Common myeloid progenitor, CD34-positive (primary cell): Measurements from ENCODE around the gene ALG9.

Source experiments
- CTCF ChIA-PET: fragments of 350-600 bp; sonication (Branson Sonifier 250); formaldehyde crosslinking; loops from one replicate; lab custom pipeline; 2021; ENCODE audit warnings: antibody characterized with exemption; lab: Charles Lee
- POLR2A ChIA-PET: fragments of 350-600 bp; sonication (Branson Sonifier 250); formaldehyde crosslinking; loops from one replicate; lab custom pipeline; 2021; ENCODE audit warnings: antibody characterized with exemption; lab: Charles Lee
- DNase-seq, 3 donors: peaks; one replicate each; pipeline versions ENCODE4 v3.0.0 to v3.0.0-alpha.2; 2013
- H3K27ac ChIP-seq, 2 experiments: 1 replicate in 1 of 2; 2 replicates in 1 of 2; pipeline ENCODE4 v1.7.0; 2013; ENCODE audit warnings: inconsistent platforms in 2 of 2, low read length in 2 of 2, mild to moderate bottlenecking in 2 of 2, low read depth in 1 of 2, moderate library complexity in 1 of 2; ENCODE audit not compliant: severe bottlenecking in 2 of 2, insufficient read depth in 1 of 2, poor library complexity in 1 of 2
- H3K27me3 ChIP-seq, 5 experiments: replicated peaks in 2 of 5; 1 replicate in 3 of 5; 2 replicates in 2 of 5; pipeline versions ENCODE4 v1.6.1 to v1.7.0; 2013; ENCODE audit warnings: low read length in 4 of 5, mild to moderate bottlenecking in 2 of 5, moderate library complexity in 2 of 5, inconsistent platforms in 1 of 5; ENCODE audit not compliant: insufficient read depth in 5 of 5, control insufficient read depth in 4 of 5
- H3K36me3 ChIP-seq, 4 experiments: 1 replicate in 2 of 4; 2 replicates in 2 of 4; pipeline versions ENCODE4 v1.6.1 to v1.7.0; 2013; ENCODE audit warnings: low read length in 3 of 4, control low read depth in 1 of 4, mild to moderate bottlenecking in 1 of 4; ENCODE audit not compliant: control insufficient read depth in 4 of 4, insufficient read depth in 4 of 4
- H3K4me1 ChIP-seq, 4 experiments: 1 replicate in 3 of 4; 2 replicates in 1 of 4; pipeline versions ENCODE4 v1.6.1 to v1.7.1; 2013; ENCODE audit warnings: low read length in 3 of 4, mild to moderate bottlenecking in 3 of 4, control low read depth in 1 of 4, inconsistent platforms in 1 of 4, moderate library complexity in 1 of 4; ENCODE audit not compliant: control insufficient read depth in 4 of 4, insufficient read depth in 4 of 4; ENCODE audit errors: control extremely low read depth in 1 of 4
- H3K4me3 ChIP-seq, 7 experiments: 1 replicate in 4 of 7; 2 replicates in 3 of 7; pipeline versions ENCODE4 v1.5.1 to v1.7.0; 2013; ENCODE audit warnings: mild to moderate bottlenecking in 7 of 7, low read length in 6 of 7, moderate library complexity in 6 of 7, inconsistent platforms in 2 of 7, low read depth in 2 of 7, control low read depth in 1 of 7; ENCODE audit not compliant: insufficient read depth in 4 of 7, control insufficient read depth in 1 of 7; ENCODE audit errors: extremely low read depth in 1 of 7
- H3K9me3 ChIP-seq, 5 experiments: 1 replicate in 4 of 5; 2 replicates in 1 of 5; pipeline versions ENCODE4 v1.6.1 to v1.7.1; 2013; ENCODE audit warnings: low read length in 4 of 5, mild to moderate bottlenecking in 2 of 5, inconsistent platforms in 1 of 5, low read depth in 1 of 5, moderate library complexity in 1 of 5; ENCODE audit not compliant: control insufficient read depth in 4 of 5, insufficient read depth in 2 of 5; ENCODE audit errors: control extremely low read depth in 1 of 5
- WGBS: methylation state at CpG from one replicate; pipeline ENCODE4 v1.1.5; 2013; ENCODE audit not compliant: insufficient coverage; 5-methylcytosine and 5-hydroxymethylcytosine counted together

Gene ALG9

DNA sequence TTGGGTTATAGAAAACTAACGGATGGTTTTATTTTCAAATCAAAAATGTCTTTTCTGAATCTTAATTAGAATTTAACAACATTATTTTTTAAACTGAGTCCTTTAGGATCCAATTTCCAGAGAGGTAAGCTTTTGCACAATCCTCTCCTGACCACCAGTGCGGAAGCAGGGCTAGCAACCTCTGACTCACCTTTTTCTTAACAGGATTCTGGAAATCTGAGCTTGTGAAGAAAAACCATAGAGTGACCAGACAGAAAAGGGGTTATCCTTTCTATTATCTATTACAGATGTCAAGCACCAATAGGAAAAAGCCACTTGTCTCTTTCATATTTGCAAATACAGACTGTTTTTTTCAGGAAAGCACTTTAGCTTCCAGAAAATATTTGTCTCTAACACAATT, 25.3 kb downstream of the ALG9 start:
- Histone ChIP-seq H3K9me3 (no peaks in the 10 kb centered on the region), H3K27ac (peak overlapping the region in 1 of 2 experiments; percentile 11), H3K36me3 (peaks cover 10 to 60% (median 33%) of the 10 kb centered on the region in 4 experiments), H3K27me3 (no peaks in the 10 kb centered on the region), H3K4me3 (no peak overlapping the region), H3K4me1 (no peaks in the 10 kb centered on the region)
- POLR2A ChIA-PET: no interaction called here
- CTCF ChIA-PET: interaction anchor here (0.6 to 5.0 kb wide), 10 partner anchors 11 to 392 kb away, joined by 3 to 24 read pairs (median 4); no protein-coding TSS in a partner anchor
- no peak for DNase-seq
- 100% methylated on average over 1 of the region's 2 CpGs for WGBS

DNA sequence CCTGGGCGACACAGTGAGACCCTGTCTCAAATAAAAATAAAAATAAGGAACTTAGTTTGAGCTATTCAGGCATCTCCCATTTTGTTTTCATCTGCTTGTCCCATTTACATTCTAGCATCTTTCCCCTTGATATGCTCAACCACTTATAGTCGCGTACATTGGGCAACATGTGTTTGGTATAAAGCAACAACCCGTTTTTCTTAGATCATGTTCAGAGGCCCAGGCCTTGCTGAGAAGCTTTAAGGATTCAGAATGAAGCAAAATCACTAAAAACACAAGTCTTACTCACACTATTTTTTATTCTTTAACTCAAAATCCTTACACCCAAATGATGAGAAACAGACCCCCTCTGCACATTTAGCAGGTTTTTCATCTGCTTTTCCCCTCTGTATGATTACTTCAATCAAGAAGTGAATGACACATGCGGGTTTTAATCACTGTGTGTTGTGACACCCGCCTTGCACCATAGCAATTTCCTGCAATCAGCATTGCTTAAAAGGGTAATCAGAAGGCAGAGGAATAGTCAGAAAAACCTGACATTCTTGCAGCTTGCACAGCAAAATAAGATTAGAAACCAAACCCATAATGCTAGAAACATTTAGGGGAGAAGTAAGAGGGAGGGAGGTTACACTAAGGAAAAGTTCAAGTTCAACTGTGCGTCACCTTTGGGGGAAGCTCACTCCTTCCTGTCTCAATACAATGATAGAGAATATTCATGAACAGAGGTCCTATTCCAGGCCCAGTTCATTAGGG, 25.9 kb downstream of the ALG9 start:
- peaks cover 10 to 56% (median 30%) of the 10 kb centered on the region in 4 experiments for H3K36me3 ChIP-seq
- CTCF ChIA-PET: interaction anchor here (0.6 to 5.0 kb wide), 10 partner anchors 12 to 391 kb away, joined by 3 to 24 read pairs (median 4); partner anchors contain the start of gene ALG9

DNA sequence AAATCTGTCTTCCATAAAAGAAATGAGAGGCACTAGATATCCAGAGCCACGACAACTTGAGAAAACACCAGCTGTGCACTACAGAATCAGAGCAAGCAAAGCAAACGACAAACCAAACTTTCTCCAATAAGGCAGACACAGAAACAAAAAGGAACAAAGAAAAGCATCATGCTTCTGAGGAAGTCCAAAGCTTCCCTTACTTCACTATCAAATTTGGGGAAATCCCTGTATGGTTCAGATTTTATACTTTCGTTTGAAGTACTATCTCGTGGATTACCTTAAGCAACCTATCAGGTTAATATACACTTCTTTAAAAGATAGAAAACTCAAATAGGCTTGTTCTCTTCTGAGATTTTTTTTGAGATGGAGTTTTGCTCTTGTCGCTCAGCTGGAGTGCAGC, 27.7 kb downstream of the ALG9 start:
- 100% methylated on average over 3 of the region's 5 CpGs for WGBS

More for the DNA sequence above, 25.9 kb downstream of the ALG9 start:
- Histone ChIP-seq H3K27me3 (no peaks in the 10 kb centered on the region), H3K27ac (peak overlapping the region in 1 of 2 experiments; percentile 11), H3K4me3 (no peak overlapping the region), H3K4me1 (no peaks in the 10 kb centered on the region), H3K9me3 (no peaks in the 10 kb centered on the region)
- DNase-seq: no peak
- 96% methylated on average over 4 of the region's 7 CpGs for WGBS
- POLR2A ChIA-PET: no interaction called here

DNA sequence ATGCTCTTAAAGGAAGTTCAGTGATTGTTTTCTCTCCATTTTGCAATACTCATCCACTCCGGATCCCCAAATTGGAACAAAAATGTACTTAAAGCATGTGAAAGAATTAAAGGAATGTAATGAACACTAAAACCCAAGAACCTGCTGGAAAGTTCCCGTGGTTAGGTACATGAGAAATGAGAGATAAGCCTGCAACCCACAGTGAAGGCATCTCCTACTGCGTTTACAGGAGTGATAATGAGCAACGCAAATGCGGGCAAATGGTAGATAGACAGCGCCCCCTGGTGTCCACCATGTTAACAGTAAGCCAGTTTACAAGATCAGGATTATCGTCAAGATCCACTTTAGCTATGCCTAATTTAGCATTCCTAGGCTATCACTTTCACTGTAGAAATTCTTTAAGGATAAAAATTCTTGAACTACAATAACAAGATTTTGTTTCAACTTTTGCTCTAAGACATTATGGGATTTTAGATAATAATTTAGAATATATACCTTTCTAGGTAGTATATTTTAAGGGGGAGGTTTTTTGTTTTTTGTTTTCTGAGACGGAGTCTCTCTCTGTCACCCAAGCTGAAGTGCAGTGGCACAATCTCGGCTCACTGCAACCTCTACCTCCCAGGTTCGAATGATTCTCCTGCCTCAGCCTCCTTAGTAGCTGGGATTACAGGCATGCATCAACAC, 29.9 kb downstream of the ALG9 start:
- H3K4me3 ChIP-seq: no peak overlapping the region
- peaks cover 2 to 55% (median 24%) of the 10 kb centered on the region in 4 experiments for H3K36me3 ChIP-seq
- DNase-seq: peak; percentile 83 to 91 (median 86)
- H3K4me1 ChIP-seq: peaks cover 0 to 7% (median 0%) of the 10 kb centered on the region in 4 experiments
- ChIA-PET POLR2A (no interaction called here), CTCF (interaction anchor here (0.7 to 5.0 kb wide), 16 partner anchors 8 to 277 kb away, joined by 3 to 24 read pairs (median 5); no protein-coding TSS in a partner anchor)
- 16% methylated on average over 7 of the region's 10 CpGs for WGBS
- no peak overlapping the region for H3K27ac ChIP-seq
- H3K9me3 ChIP-seq: no peaks in the 10 kb centered on the region
- H3K27me3 ChIP-seq: no peaks in the 10 kb centered on the region

More for the DNA sequence above, 27.7 kb downstream of the ALG9 start:
- DNase-seq: no peak
- no peaks in the 10 kb centered on the region for H3K9me3 ChIP-seq
- H3K27me3 ChIP-seq: no peaks in the 10 kb centered on the region
- H3K4me3 ChIP-seq: no peak overlapping the region
- ChIA-PET CTCF (interaction anchor here (1.1 to 5.0 kb wide), 9 partner anchors 9 to 279 kb away, joined by 3 to 24 read pairs (median 5); no protein-coding TSS in a partner anchor), POLR2A (no interaction called here)
- peaks cover 8 to 51% (median 25%) of the 10 kb centered on the region in 4 experiments for H3K36me3 ChIP-seq
- H3K4me1 ChIP-seq: no peaks in the 10 kb centered on the region
- no peak overlapping the region for H3K27ac ChIP-seq

DNA sequence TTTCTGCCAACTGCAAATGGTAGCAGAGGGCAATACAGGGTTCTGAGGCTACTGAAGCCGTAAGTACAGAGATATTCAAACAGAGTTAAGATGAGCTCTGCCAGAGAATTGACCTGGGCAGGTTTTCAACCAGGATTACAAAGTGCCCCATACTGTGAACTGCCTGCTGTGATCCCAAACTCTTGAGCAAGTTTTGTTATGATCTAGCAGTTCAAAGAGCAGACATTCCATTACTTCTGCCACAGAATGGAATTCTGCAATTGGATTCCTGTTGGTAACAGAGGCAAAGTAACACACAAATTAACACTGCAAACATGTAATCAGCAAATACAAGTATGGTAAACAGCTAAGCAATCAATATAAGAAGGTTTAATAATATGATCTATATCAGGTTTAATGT, 31.2 kb downstream of the ALG9 start:
- Histone ChIP-seq H3K27ac (no peak overlapping the region), H3K27me3 (no peaks in the 10 kb centered on the region), H3K4me3 (no peak overlapping the region), H3K4me1 (peaks cover 0 to 7% (median 0%) of the 10 kb centered on the region in 4 experiments), H3K36me3 (peaks cover 0 to 58% (median 30%) of the 10 kb centered on the region in 4 experiments), H3K9me3 (no peaks in the 10 kb centered on the region)
- WGBS: 100% methylated on average over 1 of the region's 1 CpG
- ChIA-PET POLR2A (no interaction called here), CTCF (interaction anchor here (0.6 to 1.8 kb wide), 10 partner anchors 8 to 275 kb away, joined by 3 to 7 read pairs (median 4); no protein-coding TSS in a partner anchor)
- no peak for DNase-seq

DNA sequence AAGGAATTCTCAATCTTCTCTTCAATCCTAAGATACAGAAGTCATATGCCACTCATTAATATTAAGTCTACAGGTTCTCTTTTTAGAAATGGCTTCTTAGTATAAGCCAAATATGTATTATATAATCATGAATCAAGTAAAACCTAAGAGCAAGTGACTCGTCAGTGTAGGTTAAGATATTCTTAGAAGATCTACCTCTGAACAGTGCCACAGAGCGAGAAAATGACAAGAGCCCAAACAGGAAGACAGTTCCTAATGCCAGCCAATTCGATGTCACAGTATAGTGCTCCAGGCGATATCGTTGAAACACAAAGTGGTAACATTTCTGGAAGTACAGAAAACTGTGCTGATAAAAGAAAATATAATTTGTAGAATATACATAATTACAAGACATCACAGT, 33.3 kb downstream of the ALG9 start:
- WGBS: 100% methylated on average over 1 of the region's 5 CpGs
- H3K9me3 ChIP-seq: no peaks in the 10 kb centered on the region

More for the DNA sequence above, 33.3 kb downstream of the ALG9 start:
- Histone ChIP-seq H3K36me3 (peaks cover 4 to 60% (median 25%) of the 10 kb centered on the region in 4 experiments), H3K4me1 (peaks cover 0 to 7% (median 0%) of the 10 kb centered on the region in 4 experiments), H3K4me3 (no peak overlapping the region), H3K27me3 (no peaks in the 10 kb centered on the region), H3K27ac (no peak overlapping the region)
- CTCF ChIA-PET: no interaction called here
- POLR2A ChIA-PET: no interaction called here
- no peak for DNase-seq
